Epithelial cell of proximal tubule (primary cell): ENCODE data around the gene DAGLA. TPM values are rescaled to one million over a fixed set of nuclear protein-coding genes. Genes with fewer than 3 reads are reported as not detected.

Experiments
- DNase-seq: peaks from one replicate; pipeline ENCODE4 v3.0.0-alpha.2; 2011; ENCODE audit warnings: low read depth
- H3K4me3 ChIP-seq: 2 replicates; pipeline ENCODE4 v1.5.1; 2011; ENCODE audit warnings: low read depth, mild to moderate bottlenecking, low read length
- total RNA-seq: library from RNA; depleted of rRNA; stranded (reverse); fragments of >200 nt; gene quantifications from 2 replicates; pipeline ENCODE4 v1.2.3, GENCODE V29; 2015
- TF ChIP-seq, protein P1 (sequence below): conservative IDR thresholded peaks from 2 replicates; pipeline ENCODE4 v1.5.1; 2012; ENCODE audit warnings: low read depth, mild to moderate bottlenecking, low read length

Gene DAGLA
- total RNA-seq, 1 donor from 2014 or later: 4.5 TPM

- DNase-seq: no peak
- no peak overlapping the region for H3K4me3 ChIP-seq
- TF ChIP-seq, protein P1, sequence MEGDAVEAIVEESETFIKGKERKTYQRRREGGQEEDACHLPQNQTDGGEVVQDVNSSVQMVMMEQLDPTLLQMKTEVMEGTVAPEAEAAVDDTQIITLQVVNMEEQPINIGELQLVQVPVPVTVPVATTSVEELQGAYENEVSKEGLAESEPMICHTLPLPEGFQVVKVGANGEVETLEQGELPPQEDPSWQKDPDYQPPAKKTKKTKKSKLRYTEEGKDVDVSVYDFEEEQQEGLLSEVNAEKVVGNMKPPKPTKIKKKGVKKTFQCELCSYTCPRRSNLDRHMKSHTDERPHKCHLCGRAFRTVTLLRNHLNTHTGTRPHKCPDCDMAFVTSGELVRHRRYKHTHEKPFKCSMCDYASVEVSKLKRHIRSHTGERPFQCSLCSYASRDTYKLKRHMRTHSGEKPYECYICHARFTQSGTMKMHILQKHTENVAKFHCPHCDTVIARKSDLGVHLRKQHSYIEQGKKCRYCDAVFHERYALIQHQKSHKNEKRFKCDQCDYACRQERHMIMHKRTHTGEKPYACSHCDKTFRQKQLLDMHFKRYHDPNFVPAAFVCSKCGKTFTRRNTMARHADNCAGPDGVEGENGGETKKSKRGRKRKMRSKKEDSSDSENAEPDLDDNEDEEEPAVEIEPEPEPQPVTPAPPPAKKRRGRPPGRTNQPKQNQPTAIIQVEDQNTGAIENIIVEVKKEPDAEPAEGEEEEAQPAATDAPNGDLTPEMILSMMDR: no peak
Measured at GRCh38 chr11:61778357-61778886, 98.2 kb downstream of the DAGLA start.

DNA sequence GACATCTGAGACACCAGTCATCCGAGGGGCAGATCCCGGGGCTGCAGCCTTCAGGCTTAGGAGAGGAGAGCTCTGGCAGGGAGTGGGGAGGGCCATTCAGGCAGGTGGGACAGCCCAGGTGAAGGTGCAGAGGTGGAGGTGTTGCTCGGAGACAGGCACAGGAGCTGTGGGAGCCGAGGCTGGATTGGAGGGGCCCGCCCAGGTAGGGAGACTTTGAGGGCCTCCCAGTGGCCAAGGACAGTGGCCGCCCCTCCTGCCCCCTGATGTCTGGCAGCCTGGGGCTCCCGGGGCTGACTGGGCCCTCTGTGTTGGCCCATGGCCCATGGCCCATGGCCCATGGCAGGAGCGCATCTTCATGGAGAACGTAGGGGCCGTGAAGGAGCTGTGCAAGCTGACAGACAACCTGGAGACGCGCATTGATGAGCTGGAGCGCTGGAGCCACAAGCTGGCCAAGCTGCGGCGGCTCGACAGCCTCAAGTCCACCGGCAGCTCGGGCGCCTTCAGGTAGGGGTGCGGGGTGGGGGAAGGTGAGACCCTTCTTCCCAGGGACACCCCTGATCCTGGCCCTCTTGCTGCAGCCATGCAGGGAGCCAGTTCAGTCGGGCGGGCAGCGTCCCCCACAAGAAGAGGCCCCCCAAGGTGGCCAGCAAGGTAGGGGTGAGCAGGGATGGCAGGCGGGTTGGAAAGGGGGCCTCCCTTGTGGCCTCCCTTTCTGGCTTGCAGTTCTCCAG is 98.9 kb downstream of the DAGLA start:
- H3K4me3 ChIP-seq: no peak overlapping the region
- TF ChIP-seq, protein P1: no peak
- DNase-seq: no peak

- TF ChIP-seq, protein P1: no peak
- H3K4me3 ChIP-seq: no peak overlapping the region
- DNase-seq: no peak
Measured at GRCh38 chr11:61779666-61780525, 99.7 kb downstream of the DAGLA start.

DNA sequence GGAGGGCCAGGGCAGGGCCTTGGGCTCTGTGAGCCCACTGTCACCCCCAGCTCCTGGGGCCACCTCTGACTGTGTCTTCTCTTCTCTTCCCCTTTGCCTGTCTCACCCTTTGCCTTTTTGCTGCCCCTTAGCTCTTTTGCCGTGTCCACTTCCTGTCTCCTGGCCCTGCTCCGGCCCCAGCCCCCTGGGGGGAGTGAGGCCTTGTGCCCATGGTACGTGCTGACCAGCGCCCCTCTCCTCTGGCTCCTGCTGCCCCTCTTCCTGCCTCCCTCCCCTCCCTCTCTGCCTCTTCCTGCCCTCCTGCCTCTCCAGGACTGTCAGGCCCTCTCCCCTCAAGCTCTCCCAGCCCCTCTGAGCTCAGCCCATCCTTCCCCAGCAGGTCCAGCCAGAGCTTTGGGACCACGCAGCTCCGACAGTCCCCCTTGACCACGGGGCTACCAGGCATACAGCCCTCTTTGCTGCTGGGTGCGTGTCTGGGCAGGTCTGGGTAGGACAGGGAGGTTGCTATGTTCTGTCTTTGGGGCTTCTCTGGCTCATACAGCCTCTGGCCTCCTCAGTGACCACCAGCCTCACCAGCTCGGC is 100.5 kb downstream of the DAGLA start:
- no peak overlapping the region for H3K4me3 ChIP-seq
- DNase-seq: no peak
- TF ChIP-seq, protein P1: no peak

DNA sequence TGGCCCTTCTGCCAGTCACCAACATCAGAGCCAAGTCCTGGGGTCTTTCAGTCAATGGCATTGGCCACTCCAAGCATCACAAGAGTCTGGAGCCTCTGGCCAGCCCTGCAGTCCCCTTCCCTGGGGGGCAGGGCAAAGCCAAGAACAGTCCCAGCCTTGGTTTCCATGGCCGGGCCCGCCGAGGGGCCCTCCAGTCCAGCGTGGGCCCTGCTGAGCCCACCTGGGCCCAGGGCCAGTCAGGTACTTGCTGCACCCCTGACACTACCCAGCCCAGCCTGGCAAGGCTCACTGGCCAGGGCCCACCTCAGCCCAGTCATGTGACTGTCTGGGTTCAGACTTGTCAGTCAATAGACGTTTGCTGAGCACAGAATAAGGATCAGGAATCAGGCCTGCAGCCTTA is 101.4 kb downstream of the DAGLA start:
- TF ChIP-seq, protein P1: no peak
- no peak for DNase-seq
- H3K4me3 ChIP-seq: no peak overlapping the region

DNA sequence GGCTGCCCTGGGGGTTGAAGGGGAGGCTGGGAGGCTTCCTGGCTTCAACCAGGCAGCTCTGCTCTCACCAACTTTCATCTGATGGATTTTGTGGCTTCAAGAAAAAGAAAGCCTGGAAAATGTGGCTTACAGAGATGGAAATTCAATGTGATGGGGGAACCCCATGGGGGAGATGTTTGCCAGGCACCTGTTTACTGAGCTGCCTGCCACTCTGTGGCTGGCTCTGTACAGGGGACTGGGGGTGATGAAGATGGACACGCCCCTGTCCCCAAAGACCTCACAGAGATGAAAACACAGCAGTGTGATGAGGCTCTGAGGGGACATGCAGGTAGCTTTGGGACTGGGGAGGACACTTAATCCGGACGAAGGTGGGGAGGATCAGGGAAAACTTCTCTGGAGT is 102.1 kb downstream of the DAGLA start:
- TF ChIP-seq, protein P1: no peak
- no peak for DNase-seq
- no peak overlapping the region for H3K4me3 ChIP-seq
